Activated T-cell treated with anti-CD3 and anti-CD28 coated beads, Interleukin-2, amount 50 U/mL, for 4 hours (primary cell): ENCODE measurements around the gene SOX8. TPM values are rescaled to one million over a fixed set of nuclear protein-coding genes. Genes with fewer than 3 reads are reported as not detected.

ENCODE experiments used
- ATAC-seq, 2 donors: fragments of 200-7000 bp; cut with Tn5 transposase; one replicate each; pipeline ENCODE4 v1.10.0; 2021
- DNase-seq: peaks from one replicate; pipeline ENCODE4 v3.0.0-alpha.2; 2020
- H3K27me3 Mint-ChIP-seq: one replicate; pipeline ENCODE4 v1.8.0; 2021; ENCODE audit warnings: low read depth, mixed read lengths
- H3K36me3 Mint-ChIP-seq: one replicate; pipeline ENCODE4 v1.8.0; 2022; ENCODE audit warnings: mixed read lengths; ENCODE audit not compliant: insufficient read depth
- H3K4me1 Mint-ChIP-seq: one replicate; pipeline ENCODE4 v1.8.0; 2021; ENCODE audit warnings: low read depth, mixed read lengths
- H3K4me3 Mint-ChIP-seq: one replicate; pipeline ENCODE4 v1.8.0; 2021; ENCODE audit warnings: mild to moderate bottlenecking, moderate library complexity, mixed read lengths
- H3K9me3 Mint-ChIP-seq: one replicate; pipeline ENCODE4 v1.8.0; 2021; ENCODE audit warnings: mixed read lengths
- total RNA-seq, 3 donors: library from RNA; stranded (reverse); gene quantifications; one replicate each; pipeline ENCODE4 v1.2.1, GENCODE V29; 2021

The SOX8 gene
- total RNA-seq, 3 donors from 2014 or later = 2.6 to 4.0 (median 3.5) TPM

DNA sequence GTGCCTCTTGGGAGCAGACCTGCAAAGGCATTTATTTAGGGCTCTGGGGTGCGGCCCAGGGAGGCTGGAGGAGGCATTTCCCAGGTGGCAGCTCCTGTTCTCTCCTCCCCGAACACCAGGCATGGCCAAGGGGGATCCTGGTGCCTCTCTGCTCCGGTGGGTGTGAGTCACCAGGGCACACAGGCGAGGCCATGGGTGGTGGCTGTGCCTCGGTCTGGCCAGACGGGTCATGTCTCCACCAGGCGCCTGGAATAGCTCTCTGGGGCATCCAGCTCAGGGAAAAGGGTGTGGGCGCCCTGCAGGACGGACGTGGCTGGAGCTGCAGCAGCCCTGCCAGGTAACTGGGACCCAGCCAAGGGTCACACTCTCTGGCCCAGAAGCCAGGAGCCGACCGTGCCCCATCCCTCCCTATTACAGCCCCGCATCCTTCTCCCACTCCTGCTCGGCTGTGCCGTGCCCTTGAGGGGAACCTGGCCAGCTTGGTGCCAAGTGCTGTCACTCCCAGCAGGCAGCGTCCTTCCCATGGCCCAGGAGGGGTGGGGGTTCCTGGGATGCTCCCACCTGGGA lies 25.8 kb downstream of the SOX8 start:
- H3K9me3 Mint-ChIP-seq = no peaks in the 10 kb centered on the region
- H3K27me3 Mint-ChIP-seq = peaks cover 2% of the 10 kb centered on the region
- no peak overlapping the region for H3K4me3 Mint-ChIP-seq
- no peaks in the 10 kb centered on the region for H3K36me3 Mint-ChIP-seq
- DNase-seq = no peak
- ATAC-seq = no peak
- H3K4me1 Mint-ChIP-seq = peaks cover 39% of the 10 kb centered on the region

DNA sequence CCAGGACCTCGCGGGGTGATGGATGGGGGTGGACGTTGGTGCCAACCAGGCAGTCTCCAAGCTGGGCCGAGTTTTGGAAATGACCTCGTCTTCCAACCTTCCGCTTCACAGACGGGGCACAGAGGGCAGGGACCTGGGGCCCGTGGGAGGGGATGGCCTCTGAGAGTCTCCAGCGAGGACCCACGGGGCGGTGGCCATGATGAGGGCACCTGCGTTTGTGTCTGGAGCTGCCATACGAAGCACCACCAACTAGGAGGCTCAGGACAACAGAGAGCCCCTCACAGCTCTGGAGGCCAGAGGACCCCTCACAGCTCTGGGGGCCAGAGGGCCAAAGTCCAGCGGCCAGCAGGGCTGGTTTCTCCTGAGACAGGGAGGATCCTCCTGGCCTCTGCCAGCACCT lies 26.5 kb downstream of the SOX8 start:
- no peak for ATAC-seq
- no peak for DNase-seq
- Mint-ChIP-seq H3K9me3 (no peaks in the 10 kb centered on the region), H3K4me1 (peaks cover 32% of the 10 kb centered on the region), H3K36me3 (no peaks in the 10 kb centered on the region), H3K27me3 (peaks cover 2% of the 10 kb centered on the region), H3K4me3 (no peak overlapping the region)

DNA sequence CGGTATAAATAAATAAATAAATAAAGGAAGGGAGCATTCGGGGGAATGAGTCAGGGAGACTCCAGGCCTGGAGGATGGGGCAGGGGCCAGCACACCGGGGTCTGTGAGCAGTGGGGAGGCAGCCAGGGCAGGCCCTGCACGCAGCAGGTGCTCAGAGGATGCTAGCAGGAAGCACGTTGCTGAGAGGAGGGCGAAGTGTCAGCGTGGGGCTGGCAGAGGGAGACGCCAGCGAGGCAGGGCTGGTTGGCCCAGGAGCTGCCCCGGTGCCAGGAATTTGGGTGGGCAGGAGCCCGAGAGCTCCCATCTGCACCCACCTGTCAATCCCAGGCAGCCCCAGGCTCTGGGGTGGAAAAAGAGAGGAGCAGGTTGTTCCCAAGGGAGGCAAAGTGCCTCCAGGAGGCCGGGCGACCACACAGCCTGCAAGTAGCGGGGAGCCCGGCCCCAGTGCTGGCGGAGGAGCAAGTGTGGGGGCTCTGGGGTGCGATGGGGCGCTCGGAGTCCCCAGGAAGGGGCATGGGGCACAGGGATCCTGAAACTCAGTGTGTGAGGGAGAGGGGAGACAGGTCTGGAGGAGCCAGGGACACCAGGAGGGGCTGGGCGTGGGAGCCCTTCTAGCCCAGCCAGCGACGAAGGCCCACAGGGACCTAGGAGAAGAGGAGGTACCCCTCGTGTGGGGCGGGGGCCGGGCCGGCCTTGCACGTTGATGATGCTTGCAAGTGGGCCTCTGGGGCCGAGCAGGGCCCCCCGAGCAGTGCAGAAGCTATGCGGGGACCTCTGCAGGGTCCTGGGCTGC lies 28.0 kb downstream of the SOX8 start:
- Mint-ChIP-seq H3K4me1 (peaks cover 20% of the 10 kb centered on the region), H3K9me3 (no peaks in the 10 kb centered on the region), H3K27me3 (peaks cover 2% of the 10 kb centered on the region), H3K36me3 (no peaks in the 10 kb centered on the region), H3K4me3 (no peak overlapping the region)
- no peak for DNase-seq
- ATAC-seq = no peak

DNA sequence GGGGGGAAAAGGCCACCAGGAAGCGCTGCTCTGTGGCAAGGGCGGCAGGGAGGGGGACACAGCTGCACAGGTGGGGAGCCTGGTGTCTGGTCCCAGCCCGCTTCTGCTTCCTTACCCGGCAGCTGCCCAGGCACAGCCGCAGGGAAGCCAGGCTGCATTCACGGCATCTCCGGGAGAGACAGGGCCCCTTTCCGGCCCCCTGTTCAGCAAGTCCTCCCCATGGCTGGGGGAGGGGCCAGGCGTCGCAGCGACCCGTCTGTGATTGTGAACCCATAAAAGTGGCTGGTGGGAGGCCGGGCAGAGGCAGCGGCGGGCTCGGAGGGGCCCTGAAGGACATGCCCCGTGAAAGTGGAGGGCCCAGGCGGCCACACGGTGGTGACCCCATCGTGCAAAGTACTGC lies 28.7 kb downstream of the SOX8 start:
- no peaks in the 10 kb centered on the region for H3K36me3 Mint-ChIP-seq
- no peak overlapping the region for H3K4me3 Mint-ChIP-seq
- DNase-seq = no peak

DNA sequence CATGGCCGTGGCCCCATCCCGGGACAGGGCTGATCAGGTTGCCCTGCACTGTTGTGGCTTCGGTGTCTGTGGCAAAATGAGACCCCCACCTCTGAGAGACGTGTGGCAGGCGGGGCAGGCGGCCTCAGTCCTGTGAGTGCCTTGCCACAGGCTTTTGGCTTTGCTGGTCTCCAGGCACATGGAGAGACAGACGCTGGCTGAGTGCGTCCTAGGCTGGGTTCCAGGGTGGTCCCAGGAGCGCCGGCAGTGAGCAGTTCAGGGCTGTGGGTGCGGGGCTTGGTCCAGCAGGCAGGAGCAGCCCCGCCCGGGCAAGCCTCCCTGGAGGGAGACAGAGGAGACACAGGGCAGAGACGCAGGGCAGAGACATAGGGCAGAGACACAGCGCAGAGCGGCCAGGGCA lies 29.2 kb downstream of the SOX8 start:
- H3K4me1 Mint-ChIP-seq = peaks cover 12% of the 10 kb centered on the region
- H3K4me3 Mint-ChIP-seq = no peak overlapping the region
- no peak for DNase-seq
- no peaks in the 10 kb centered on the region for H3K9me3 Mint-ChIP-seq
- H3K36me3 Mint-ChIP-seq = no peaks in the 10 kb centered on the region
- H3K27me3 Mint-ChIP-seq = peaks cover 2% of the 10 kb centered on the region
- ATAC-seq = no peak

More for the DNA sequence above, 28.7 kb downstream of the SOX8 start:
- no peaks in the 10 kb centered on the region for H3K9me3 Mint-ChIP-seq
- H3K27me3 Mint-ChIP-seq = peaks cover 2% of the 10 kb centered on the region
- peaks cover 18% of the 10 kb centered on the region for H3K4me1 Mint-ChIP-seq
- ATAC-seq = peak in 1 of 2 donors; percentile 4

DNA sequence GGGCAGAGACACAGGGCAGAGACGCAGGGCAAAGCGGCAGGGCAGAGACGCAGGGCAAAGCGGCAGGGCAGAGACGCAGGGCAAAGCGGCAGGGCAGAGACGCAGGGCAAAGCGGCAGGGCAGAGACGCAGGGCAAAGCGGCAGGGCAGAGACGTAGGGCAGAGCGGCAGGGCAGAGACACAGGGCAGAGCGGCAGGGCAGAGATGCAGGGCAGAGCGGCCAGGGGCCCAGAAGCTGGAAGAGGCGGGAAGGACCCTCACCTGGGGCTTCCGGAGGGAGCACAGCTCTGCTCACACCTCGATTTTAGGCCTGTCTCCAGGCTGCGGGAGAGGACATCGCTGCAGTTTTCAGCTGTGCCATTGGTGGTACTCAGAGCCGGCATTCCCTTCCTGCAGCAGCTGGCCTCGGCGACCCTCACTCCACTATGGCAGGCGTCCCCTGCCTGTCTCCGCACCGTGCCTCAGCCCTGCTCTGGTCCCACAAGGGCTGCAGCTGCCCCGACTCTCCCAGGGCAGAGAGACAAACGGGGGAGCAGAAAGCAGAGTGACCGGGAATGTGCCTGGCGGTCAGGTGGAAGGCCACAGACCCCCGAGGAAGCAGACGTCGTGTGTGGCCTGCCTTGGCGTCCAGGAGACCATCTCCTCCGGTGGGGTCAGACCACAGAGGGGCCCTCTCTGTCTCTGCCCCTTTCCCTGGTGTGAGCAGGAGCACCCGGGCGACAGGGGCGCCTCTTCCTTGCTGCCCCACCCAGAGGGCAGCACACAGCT lies 29.9 kb downstream of the SOX8 start:
- ATAC-seq (no peak), DNase-seq (no peak)
- Mint-ChIP-seq H3K4me3 (no peak overlapping the region), H3K27me3 (peaks cover 2% of the 10 kb centered on the region), H3K9me3 (no peaks in the 10 kb centered on the region), H3K36me3 (no peaks in the 10 kb centered on the region), H3K4me1 (peaks cover 8% of the 10 kb centered on the region)

DNA sequence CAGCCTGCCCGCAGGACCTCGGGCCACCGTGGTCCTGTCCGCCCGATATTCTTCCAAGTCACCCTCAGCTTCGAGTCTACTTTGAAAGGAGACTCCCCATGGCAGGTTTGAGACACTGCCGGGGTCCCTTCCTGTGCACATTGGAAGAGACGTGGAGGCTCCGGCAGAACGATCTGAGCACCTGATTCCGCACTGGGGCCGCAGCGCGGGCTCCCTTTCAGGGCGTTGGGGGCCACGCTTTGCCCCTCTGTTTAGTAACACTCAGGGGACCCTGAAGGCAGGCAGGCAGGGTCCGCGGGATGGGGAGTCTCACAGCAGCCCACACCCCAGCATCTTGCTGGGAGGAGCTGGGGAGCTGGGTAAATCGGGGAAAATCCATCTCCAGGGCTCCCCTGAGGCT lies 30.6 kb downstream of the SOX8 start:
- Mint-ChIP-seq H3K4me3 (no peak overlapping the region), H3K4me1 (peaks cover 8% of the 10 kb centered on the region), H3K9me3 (no peaks in the 10 kb centered on the region), H3K27me3 (peaks cover 2% of the 10 kb centered on the region), H3K36me3 (no peaks in the 10 kb centered on the region)
- DNase-seq (no peak), ATAC-seq (no peak)

DNA sequence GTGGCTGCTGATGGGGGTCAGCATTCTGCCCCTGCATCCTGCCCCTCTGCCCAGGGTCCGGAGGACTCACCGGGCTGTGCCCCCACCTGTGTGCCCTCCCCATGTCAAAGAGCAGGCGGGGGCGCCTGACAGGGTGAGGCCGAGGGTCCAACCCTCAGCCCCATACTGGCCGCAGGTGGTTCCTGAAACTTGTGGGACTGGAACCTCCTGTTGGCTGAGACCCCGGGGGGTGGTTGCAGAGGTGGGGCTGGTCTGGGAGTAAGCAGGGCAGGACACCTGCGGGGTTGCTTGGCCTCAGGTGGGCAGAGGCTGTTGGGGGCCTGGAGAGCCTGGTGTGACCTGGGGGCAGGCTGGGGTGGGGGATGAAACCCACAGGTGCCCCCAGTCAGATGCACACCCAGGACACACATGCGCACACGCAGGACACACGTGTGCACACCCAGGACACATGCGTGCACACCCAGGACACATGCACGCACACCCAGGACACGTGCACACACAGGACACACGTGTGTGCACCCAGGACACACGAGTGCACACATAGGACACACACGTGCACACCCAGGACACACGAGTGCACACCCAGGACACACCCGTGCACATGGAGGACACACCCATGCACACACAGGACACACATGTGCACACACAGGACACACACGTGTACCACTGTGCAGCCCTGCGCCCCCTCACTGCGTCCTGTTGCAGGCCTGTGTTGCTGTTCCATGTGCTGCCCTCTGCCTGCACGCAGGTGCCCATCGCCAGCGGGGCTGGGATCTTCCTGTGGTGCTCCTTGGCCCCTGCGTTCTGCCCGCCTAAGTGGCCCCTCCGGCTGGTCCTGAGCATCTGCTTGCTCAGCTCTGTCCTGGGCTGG lies 31.4 kb downstream of the SOX8 start:
- H3K4me3 Mint-ChIP-seq = no peak overlapping the region
- H3K36me3 Mint-ChIP-seq = no peaks in the 10 kb centered on the region
- no peaks in the 10 kb centered on the region for H3K9me3 Mint-ChIP-seq
- no peak for ATAC-seq
- no peak for DNase-seq
- H3K4me1 Mint-ChIP-seq = peaks cover 8% of the 10 kb centered on the region
- peaks cover 2% of the 10 kb centered on the region for H3K27me3 Mint-ChIP-seq

DNA sequence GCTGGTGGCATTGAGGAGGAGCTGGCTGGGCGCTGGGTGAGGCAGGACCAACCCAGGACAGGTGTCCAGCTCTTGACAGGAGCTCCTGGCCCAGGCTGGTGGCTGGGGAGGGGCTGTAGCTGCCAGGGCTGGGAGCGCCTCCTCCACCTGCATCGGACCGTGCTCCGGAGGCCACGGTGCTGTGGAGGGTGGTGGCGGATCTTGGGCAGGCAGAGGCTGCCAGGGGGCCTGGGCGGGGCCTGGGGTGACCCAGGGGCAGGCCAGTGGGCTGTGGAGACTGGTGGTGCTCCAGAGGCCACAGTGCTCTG lies 32.0 kb downstream of the SOX8 start:
- no peak for DNase-seq
- no peaks in the 10 kb centered on the region for H3K9me3 Mint-ChIP-seq
- peaks cover 6% of the 10 kb centered on the region for H3K4me1 Mint-ChIP-seq
- no peaks in the 10 kb centered on the region for H3K36me3 Mint-ChIP-seq
- H3K27me3 Mint-ChIP-seq = peaks cover under 1% of the 10 kb centered on the region
- H3K4me3 Mint-ChIP-seq = no peak overlapping the region
- no peak for ATAC-seq

DNA sequence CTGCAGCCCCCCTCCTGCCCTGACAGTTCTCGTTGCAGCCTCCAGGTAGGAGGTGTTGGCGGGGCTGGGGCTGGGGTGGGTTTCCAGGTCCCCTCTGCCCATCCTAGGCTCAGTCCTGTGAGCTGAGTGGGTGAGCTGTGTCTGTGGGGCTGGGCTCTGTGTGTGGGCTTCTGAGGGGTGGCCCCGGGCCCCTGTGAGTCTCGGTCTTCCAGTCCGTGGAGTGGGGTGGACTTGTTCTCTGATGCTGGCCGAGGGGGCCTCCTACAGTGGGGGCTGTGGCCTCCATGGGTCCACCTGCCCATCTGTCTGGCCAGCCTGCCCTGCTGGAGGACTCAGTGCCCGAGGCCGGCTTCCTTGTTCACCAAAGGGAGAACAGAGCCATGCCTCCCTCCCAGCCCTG lies 32.7 kb downstream of the SOX8 start:
- no peak for ATAC-seq

DNA sequence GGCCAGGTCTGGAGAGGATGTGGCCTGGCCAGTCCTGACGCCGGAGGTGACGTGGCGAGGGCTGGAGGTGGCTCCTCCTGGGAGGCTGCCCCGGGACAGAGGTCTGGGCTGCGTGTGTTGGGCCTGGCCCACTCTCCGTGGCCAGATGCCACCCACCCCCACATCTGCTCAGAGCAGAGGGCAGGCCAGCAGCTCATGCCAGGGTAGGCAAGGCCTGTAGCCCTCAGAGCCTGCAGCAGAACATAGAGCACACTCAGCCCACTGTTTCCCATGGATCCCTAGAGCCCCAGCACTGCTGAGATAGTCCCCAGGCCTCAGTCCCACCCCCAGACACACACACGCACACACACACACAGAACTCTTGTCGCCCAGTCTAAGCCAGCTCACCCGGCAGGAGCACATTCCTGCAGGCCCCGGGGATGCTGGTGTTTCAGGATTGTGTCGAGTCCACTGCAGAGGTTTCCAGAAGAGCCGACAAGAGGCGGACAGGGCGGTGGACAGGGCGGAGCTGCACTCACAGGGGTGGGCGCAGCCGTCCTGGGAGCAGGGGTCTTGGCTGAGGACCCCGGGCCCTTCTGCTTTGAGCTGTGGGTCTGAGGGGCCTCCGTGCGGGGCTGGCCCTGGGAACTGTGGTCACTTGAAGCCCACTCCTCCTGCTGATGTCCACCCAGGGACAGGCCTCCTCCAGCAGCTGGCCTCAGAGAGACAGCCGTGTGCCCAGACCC lies 33.4 kb downstream of the SOX8 start:
- H3K4me1 Mint-ChIP-seq = no peaks in the 10 kb centered on the region
- H3K4me3 Mint-ChIP-seq = no peak overlapping the region
- no peaks in the 10 kb centered on the region for H3K9me3 Mint-ChIP-seq
- no peaks in the 10 kb centered on the region for H3K36me3 Mint-ChIP-seq
- H3K27me3 Mint-ChIP-seq = no peaks in the 10 kb centered on the region
- DNase-seq (no peak), ATAC-seq (no peak)

More for the DNA sequence above, 32.7 kb downstream of the SOX8 start:
- H3K9me3 Mint-ChIP-seq = no peaks in the 10 kb centered on the region
- no peak for DNase-seq
- H3K4me1 Mint-ChIP-seq = peaks cover 4% of the 10 kb centered on the region
- H3K4me3 Mint-ChIP-seq = no peak overlapping the region
- H3K36me3 Mint-ChIP-seq = no peaks in the 10 kb centered on the region
- H3K27me3 Mint-ChIP-seq = no peaks in the 10 kb centered on the region

DNA sequence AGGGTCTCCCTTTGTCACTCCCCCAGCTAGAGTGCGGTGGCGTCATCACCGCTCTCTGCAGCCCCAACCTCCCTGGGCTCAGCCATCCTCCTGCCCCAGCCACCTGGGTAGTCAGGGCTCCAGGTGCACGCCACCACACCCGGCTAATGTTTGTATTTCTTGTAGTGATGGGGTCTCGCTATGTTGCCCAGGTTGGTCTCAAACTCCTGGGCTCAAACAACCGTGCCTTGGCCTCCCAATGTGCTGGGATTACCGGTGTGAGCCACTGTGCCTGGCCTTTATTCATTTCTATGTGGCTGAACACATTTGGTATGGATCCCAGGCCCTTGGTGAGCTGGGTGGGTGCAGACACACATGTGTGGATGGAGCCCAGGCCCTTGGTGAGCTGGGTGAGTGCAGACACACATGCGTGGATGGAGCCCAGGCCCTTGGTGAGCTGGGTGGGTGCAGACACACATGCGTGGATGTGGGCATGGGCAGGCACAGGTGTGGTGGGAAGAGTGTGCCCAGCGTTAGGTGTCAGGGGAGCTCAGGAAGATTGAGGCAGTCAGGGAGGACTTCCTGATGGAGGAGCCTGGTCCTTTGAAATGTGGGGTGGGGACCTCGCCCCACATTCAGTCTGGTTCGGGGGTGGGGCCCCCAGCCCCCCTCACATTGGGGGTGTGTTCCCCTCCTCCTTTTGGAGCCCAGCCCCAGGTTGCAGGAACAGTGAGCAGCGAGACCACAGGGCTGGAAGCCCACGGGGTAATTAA lies 37.1 kb downstream of the SOX8 start:
- H3K4me3 Mint-ChIP-seq = no peak overlapping the region
- no peaks in the 10 kb centered on the region for H3K36me3 Mint-ChIP-seq
- H3K4me1 Mint-ChIP-seq = no peaks in the 10 kb centered on the region
- ATAC-seq (no peak), DNase-seq (no peak)
- H3K9me3 Mint-ChIP-seq = no peaks in the 10 kb centered on the region
- H3K27me3 Mint-ChIP-seq = peaks cover 3% of the 10 kb centered on the region
